HTERT RPE-1 (cell line): Measurements from ENCODE around the gene MDH1B.
"Not testable (repeated sequence)": the region's sequence is repeated elsewhere in the genome, so short reads cannot be mapped to it uniquely, and the experiment has no call there.

Source experiments
- in situ Hi-C: fragments of 300-500 bp; cut with MboI; formaldehyde crosslinking; loops from 4 replicates; pipeline ENCODE4 v1.14.3; 2020; ENCODE audit warnings: low sequenced_read_pairs

The MDH1B gene

GRCh38 chr2:206765242-206766056 is at the start of gene MDH1B, which contains the start of gene FASTKD2:
Gene MDH1B (minus strand): TSS chr2:206765328. CDS start chr2:206765271, 57 bp downstream.
Gene FASTKD2 (plus strand): TSS chr2:206765606. CDS start chr2:206766694, 1,088 bp downstream.
- in situ Hi-C loops = no loop called here

- in situ Hi-C loops = no loop called here
These were observed 49.4 kb upstream of the MDH1B start for GRCh38 chr2:206814498-206814897.

- in situ Hi-C loops = not testable (repeated sequence)
These were observed 47.3 kb upstream of the MDH1B start for GRCh38 chr2:206812471-206812870.

GRCh38 chr2:206807624-206808023 is 42.5 kb upstream of the MDH1B start:
- in situ Hi-C loops = not testable (repeated sequence)

GRCh38 chr2:206805887-206806607 is 40.9 kb upstream of the MDH1B start:
- in situ Hi-C loops = no loop called here

DNA sequence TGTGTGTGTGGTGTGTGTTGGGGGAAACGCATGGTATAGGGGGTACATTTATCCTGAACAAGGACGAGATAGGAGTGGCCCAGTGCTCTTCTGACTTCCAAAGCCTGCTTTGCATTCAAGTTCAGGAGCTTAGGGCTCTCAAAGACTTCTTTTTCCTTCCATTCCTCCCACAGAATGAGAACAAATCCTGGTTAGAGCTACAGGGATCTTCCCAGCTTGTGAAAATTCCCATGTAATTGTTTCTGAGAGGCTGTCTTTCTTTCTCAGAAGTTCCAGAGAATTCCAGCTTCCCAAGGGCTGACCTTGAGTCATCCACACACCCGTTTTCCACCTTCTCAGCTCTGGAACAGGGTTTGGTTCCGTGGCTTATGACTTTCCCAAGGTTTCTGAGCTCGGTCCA is 39.2 kb upstream of the MDH1B start:
- in situ Hi-C loops = no loop called here

DNA sequence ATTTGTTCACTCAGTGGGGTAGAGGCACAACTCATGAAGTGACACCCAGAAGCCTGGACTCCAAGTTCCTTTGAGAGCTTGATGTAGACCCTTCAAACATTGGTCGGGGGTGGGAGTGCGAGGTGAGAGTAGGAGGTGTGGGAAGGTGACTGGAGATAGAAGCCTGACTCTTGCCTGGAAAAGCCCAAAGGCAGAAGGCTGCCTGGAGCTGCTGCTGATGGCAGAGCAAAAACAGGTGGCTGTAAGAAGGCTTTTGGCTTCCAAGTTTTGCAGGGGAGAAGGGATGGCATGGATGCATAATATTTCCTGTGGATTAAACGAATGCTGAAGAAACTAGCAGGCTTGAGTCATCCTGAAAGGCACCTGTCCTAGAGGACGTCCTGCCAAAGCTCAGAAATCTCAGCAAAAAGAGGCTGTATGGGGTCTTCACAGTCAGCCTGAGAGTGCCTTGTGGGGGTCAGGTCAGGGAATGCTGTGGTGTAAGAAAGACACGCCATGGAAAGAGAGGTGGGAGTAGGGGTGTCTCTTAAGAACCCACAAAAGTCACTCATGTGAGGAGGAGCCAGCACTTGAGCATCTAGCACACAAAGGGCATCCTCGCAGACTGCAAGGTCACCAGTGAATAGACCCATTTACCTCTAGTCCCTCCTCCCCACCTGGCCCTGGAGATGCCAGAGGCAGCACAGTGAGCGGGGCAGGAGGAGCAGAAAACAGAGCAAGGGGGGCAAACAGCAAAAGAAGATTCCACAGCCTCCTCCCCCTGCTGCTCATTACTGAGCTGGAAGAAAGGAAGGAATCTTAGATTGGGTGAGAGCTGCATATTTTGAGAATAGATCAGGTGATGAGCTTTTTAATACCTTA is 37.8 kb upstream of the MDH1B start:
- in situ Hi-C loops = no loop called here

- in situ Hi-C loops = no loop called here
These were observed 36.5 kb upstream of the MDH1B start for GRCh38 chr2:206801418-206802189.

- in situ Hi-C loops = no loop called here
These were observed 35.6 kb upstream of the MDH1B start for GRCh38 chr2:206800506-206801417.

GRCh38 chr2:206799083-206799482 is 34.0 kb upstream of the MDH1B start:
- in situ Hi-C loops = no loop called here

GRCh38 chr2:206798000-206798399 is 32.9 kb upstream of the MDH1B start:
- in situ Hi-C loops = no loop called here

- in situ Hi-C loops = no loop called here
These were observed 32.2 kb upstream of the MDH1B start for GRCh38 chr2:206797376-206797775.

DNA sequence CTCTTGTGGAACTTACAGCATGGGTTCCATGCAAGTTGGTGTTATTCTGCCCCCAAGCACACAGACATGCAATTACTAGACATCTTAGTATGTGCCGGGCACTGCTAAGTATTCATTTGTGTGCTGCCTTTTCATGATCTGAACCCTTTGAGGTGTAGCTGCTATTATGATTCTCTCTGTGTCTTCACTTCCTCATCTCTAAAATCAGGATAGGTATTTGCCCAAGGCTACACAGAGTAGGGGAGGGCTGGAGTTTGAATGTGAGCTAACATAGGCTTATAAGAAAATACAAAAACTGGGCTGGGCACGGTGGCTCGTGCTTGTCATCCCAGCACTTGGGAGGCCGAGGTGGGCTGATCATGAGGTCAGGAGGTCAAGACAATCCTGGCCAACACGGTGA is 27.5 kb upstream of the MDH1B start:
- in situ Hi-C loops = no loop called here

DNA sequence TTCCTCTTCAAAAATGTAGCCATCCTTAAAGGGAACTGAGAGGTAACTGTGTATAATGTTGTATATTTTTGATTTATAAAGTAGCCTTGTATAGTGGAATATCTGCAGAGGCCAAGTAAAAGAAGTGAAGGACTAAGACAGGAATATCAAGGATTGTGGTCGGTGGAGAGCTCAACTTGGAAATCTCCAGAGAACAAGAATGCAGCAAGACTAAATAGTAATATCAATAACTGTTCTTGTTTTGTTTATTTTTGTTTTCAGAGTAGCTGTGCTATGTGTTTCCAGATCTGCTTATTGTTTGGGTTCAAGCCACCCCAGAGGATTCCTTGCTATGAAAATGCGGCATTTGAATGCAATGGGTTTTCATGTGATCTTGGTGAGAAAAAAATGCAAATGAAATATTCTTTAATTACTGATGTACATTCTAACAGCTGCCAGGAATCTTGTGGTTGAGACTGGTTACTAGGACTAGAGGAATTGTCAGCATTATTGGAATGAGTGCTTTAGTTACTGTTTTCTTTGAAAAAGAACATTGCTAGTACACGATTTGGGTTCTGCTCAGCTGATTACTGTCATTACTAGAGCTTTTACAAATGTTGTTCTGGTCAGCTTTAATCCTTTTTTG is 25.3 kb upstream of the MDH1B start:
- in situ Hi-C loops = no loop called here

GRCh38 chr2:206784559-206785353 is 19.6 kb upstream of the MDH1B start:
- in situ Hi-C loops = no loop called here

GRCh38 chr2:206783718-206784117 is 18.6 kb upstream of the MDH1B start:
- in situ Hi-C loops = no loop called here

GRCh38 chr2:206780671-206781070 is 15.5 kb upstream of the MDH1B start:
- in situ Hi-C loops = no loop called here

DNA sequence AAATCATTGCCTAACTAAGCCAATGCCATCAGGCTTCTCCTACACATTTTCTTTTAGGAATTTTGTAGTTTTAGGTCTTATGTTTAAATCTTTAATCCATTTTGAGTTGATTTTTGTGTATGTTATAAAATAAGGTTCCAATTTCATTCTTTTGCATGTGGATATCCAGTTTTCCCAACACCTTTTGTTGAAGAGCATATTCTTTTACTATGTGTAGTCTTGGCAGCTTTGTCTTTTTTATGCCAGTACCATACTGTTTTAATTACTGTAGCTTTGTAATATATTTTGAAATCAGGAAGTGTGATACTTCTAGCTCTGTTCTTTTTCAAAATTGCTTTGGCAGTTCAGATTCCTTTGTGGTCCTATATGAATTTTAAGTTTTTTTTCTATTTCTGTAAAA is 11.3 kb upstream of the MDH1B start:
- in situ Hi-C loops = no loop called here
